BJ (cell line): ENCODE data around the gene SERTM1. TPM values are rescaled to one million over a fixed set of nuclear protein-coding genes. Genes with fewer than 3 reads are reported as not detected.

Source experiments
- CTCF ChIA-PET: fragments of 350-600 bp; formaldehyde crosslinking; extraction: SDS; loops from one replicate; lab custom pipeline; 2021; ENCODE audit warnings: antibody characterized with exemption, inconsistent platforms; lab: Yijun Ruan, JAX
- POLR2A ChIA-PET: fragments of 300-600 bp; sonication (Branson Sonifier 250); formaldehyde crosslinking; extraction: SDS; loops from one replicate; lab custom pipeline; 2021; ENCODE audit warnings: antibody characterized with exemption; lab: Charles Lee
- DNase-seq: peaks from one replicate; pipeline ENCODE4 v3.0.0-alpha.2; 2011; ENCODE audit warnings: low read depth
- H3K27me3 ChIP-seq: 2 replicates; pipeline ENCODE4 v1.6.0; 2011; ENCODE audit warnings: low read length; ENCODE audit not compliant: control insufficient read depth, insufficient read depth
- H3K36me3 ChIP-seq: 2 replicates; pipeline ENCODE4 v1.5.1; 2011; ENCODE audit warnings: low read length; ENCODE audit not compliant: control insufficient read depth, insufficient read depth
- H3K4me3 ChIP-seq: 2 replicates; pipeline ENCODE4 v1.5.1; 2011; ENCODE audit warnings: low read depth, mild to moderate bottlenecking, control low read depth, low read length
- CTCF ChIP-seq: IDR thresholded peaks from 2 replicates; pipeline ENCODE4 v1.5.1; 2011; ENCODE audit warnings: low read depth, mild to moderate bottlenecking, control low read depth, inconsistent platforms, low read length, moderate library complexity; ENCODE audit not compliant: insufficient read depth
- polyA plus RNA-seq: library from polyadenylated mRNA; depleted of rRNA; stranded (reverse); fragments of >200 nt; gene quantifications from 2 replicates; pipeline ENCODE4 v1.2.3, GENCODE V29; 2011

SERTM1 gene
- polyA plus RNA-seq, 1 experiment, result not detected

- no peak for TF ChIP-seq CTCF
- ChIA-PET POLR2A (no interaction called here), CTCF (no interaction called here)
- Histone ChIP-seq H3K36me3 (no peaks in the 10 kb centered on the region), H3K4me3 (no peak overlapping the region), H3K27me3 (no peaks in the 10 kb centered on the region)
- DNase-seq, result no peak
These were observed 12.1 kb downstream of the SERTM1 start for GRCh38 chr13:36685927-36686326.

- TF ChIP-seq CTCF, result no peak
- CTCF ChIA-PET, result no interaction called here
- no peak for DNase-seq
- POLR2A ChIA-PET, result no interaction called here
- peaks cover 6% of the 10 kb centered on the region for H3K27me3 ChIP-seq
- no peak overlapping the region for H3K4me3 ChIP-seq
- H3K36me3 ChIP-seq, result no peaks in the 10 kb centered on the region
These were observed 22.7 kb downstream of the SERTM1 start for GRCh38 chr13:36696410-36697010.

- TF ChIP-seq CTCF, result no peak
- ChIA-PET CTCF (no interaction called here), POLR2A (no interaction called here)
- H3K36me3 ChIP-seq, result no peaks in the 10 kb centered on the region
- H3K4me3 ChIP-seq, result no peak overlapping the region
- H3K27me3 ChIP-seq, result peaks cover 3% of the 10 kb centered on the region; the same call in 1 of the 2 replicates
- DNase-seq, result no peak
These were observed 26.4 kb downstream of the SERTM1 start for GRCh38 chr13:36700170-36700569.

- ChIA-PET POLR2A (no interaction called here), CTCF (no interaction called here)
- H3K27me3 ChIP-seq, result no peaks in the 10 kb centered on the region
- no peak for TF ChIP-seq CTCF
- H3K4me3 ChIP-seq, result no peak overlapping the region
- no peaks in the 10 kb centered on the region; the same call in 1 of the 2 replicates for H3K36me3 ChIP-seq
- DNase-seq, result no peak
These were observed 32.9 kb downstream of the SERTM1 start for GRCh38 chr13:36706755-36707154.

GRCh38 chr13:36709136-36709890, 35.5 kb downstream of the SERTM1 start:
- POLR2A ChIA-PET, result no interaction called here
- CTCF ChIA-PET, result interaction anchor here (0.9 kb wide), 1 partner anchor 13 kb away, joined by 3 read pairs; no protein-coding TSS in a partner anchor

More at GRCh38 chr13:36709136-36709890, 35.5 kb downstream of the SERTM1 start:
- Histone ChIP-seq H3K36me3 (no peaks in the 10 kb centered on the region; the same call in 1 of the 2 replicates), H3K27me3 (no peaks in the 10 kb centered on the region), H3K4me3 (no peak overlapping the region)
- no peak for DNase-seq
- TF ChIP-seq CTCF, result no peak
